Measurements from ENCODE around the gene CYTH2.

The CYTH2 gene

GRCh38 chr19:48469289-48469881 lies at the start of gene CYTH2:
Gene CYTH2 (plus strand): TSS chr19:48469369. CDS start chr19:48469508, 139 bp downstream.
- peak; percentile 84 for DNase-seq

DNA sequence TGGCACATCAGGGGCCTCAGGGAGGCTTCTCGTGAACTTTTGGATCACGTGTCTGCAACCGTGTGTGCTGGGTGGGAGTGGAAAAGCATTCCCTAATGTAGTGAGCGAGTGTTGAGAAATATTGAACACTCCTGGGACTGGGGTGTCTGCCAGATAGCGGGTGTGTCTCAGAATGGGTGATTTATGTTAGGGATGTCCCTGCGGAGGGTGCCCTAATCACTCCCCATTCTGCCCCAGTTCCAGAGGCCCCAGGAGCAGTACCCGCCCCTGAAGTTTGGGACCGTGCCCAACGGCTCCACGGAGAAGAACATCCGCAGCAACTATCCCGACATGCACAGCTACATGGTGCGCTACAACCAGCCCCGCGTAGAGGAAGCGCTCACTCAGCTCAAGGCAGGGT lies 47.6 kb upstream of the CYTH2 start:
- DNase-seq, result no peak

GRCh38 chr19:48424694-48425219 lies 44.4 kb upstream of the CYTH2 start:
- peak; percentile 80 for DNase-seq

DNA sequence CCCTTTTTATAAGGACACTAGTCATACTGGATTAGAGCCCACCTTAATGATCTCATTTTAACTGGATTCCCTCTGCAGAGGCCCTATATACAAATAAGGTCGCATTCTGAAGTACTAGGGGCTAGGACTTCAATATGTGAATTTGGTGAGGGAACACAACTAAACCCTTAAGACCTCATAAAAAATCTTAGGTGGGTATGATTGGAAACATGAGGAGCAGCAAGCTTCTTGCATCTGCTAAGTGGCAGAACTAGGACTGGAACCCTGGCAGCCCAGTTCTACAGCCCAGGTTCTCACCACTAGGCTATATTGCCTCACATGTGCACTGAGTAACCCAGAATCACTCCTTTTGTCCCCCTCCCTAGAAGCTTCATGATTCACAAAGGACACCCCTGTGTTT lies 40.5 kb upstream of the CYTH2 start:
- DNase-seq, result no peak

DNA sequence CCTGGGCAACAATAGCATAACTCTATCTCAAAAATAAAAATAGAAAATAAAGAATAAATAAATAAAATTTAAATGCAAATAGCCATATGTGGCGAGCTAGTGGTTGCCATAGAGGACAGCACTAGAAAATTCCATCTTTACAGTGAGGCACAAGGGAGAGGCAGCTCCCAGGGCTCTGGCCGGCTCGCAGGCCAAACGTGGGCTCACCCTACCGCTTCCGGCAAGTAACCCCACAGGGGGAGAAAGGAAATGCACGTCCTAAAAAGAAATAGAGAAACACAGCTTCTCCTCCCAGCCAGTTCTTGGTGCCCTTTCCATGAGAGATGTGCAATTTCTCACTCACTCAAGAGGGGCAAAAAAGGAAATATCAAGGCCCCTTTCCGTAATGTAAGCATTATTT lies 35.8 kb upstream of the CYTH2 start:
- DNase-seq, result no peak

DNA sequence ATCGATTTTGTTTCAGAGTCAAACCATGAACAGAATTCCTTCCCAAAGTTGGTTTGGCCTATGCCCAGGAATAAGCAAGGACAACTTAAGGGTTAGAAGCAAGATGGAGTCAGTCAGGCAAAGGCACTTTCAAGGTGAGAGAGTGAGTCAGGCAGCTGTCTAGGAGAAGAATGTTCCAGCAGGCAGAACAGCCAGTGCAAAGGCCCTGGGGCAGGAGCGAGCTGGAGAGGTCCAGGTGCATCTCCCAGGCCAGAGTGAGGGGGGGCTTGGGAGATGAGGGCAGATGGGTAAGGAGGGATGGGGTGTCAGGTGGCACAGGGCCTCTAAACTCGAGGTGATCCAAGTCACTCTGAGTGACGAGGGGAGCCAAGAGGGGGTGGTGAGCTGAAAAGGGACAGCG lies 32.6 kb upstream of the CYTH2 start:
- no peak for DNase-seq

DNA sequence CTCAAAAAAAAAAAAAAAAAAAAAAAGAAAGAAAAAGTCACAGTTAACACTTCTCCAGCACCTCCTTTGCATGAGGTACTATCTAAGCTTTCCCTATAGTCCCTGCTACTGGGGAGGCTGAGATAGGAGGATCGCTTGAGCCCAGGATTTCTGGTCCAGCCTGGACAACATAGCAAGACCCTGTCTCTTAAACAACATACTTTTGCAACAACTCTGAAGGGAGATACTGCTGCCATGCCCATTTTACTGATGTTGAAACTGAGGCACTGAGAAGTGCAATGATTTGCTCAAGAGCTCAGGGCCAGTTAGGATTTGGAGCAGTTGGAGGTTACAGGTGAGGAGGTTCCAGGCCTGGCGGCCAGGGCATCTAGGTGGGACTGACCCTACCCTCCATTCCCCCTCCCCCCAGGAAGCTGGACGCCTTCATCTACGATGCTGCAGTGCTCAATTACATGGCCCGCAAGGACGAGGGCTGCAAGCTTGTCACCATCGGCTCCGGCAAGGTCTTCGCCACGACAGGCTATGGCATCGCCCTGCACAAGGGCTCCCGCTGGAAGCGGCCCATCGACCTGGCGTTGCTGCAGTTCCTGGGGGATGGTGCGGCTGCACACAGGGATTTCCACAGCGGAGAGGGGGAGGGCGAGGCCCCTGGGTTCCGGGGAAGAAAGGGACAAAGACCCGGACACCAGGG lies 27.7 kb upstream of the CYTH2 start:
- DNase-seq, result no peak

- no peak for DNase-seq
Measured at GRCh38 chr19:48442116-48443035, 26.8 kb upstream of the CYTH2 start.

GRCh38 chr19:48443256-48443655 lies 25.9 kb upstream of the CYTH2 start:
- no peak for DNase-seq

- DNase-seq, result no peak
Measured at GRCh38 chr19:48443731-48444128, 25.4 kb upstream of the CYTH2 start.

DNA sequence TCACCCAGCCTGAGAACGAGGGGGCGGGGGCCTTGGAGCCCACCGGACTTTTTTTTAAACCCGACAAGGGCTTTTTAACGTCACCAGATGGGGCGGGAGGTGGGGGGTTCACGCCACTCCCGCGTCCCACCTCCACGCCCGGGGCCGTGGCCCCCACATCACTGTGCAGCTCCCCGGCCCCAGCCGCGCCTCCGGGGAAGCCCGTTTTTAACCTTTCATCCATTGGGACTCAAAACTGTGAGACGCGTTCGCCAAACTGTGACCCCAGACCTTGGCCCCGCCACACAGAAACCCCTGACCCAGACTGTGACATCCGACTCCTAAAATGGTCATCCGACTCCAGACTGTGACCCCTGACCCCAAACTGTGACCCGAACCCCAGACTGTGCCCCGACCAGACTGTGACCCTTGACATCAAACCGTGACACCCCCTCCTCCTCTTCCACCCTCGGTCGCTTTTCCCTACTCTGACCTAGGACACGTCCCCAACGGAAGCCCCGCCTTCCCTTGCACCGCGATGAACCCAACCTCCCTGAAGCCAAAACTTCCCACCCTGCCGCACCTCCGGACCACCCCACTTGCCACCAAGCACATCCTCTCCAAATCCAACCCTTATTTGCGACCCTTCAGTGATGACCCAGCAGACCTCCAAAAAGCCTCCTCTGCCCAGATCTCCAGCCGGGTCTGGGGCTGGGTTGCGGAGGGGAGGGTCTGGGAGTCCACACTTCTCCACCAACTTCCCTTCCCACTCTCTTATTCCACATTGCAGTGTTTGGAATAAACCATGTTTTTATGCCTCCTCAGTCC lies 24.8 kb upstream of the CYTH2 start:
- no peak for DNase-seq

- no peak for DNase-seq
Measured at GRCh38 chr19:48444936-48445200, 24.3 kb upstream of the CYTH2 start.

DNA sequence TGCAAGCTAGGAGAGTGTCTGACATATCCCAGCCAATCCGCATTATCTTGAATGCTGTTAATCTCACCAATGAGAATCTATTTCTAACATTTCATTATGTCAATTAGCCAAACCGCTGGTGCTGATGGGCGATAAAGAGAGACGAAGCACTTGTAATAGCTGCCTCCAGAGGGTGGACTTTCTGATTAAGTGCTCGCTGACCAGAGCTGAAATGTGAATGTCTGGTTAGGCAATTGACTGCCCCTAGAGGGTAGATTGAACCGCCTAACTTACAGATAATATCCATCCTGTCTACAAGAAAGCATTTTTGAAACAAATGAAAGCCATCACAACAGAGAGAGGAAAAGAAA lies 23.9 kb upstream of the CYTH2 start:
- DNase-seq, result peak; percentile 94

DNA sequence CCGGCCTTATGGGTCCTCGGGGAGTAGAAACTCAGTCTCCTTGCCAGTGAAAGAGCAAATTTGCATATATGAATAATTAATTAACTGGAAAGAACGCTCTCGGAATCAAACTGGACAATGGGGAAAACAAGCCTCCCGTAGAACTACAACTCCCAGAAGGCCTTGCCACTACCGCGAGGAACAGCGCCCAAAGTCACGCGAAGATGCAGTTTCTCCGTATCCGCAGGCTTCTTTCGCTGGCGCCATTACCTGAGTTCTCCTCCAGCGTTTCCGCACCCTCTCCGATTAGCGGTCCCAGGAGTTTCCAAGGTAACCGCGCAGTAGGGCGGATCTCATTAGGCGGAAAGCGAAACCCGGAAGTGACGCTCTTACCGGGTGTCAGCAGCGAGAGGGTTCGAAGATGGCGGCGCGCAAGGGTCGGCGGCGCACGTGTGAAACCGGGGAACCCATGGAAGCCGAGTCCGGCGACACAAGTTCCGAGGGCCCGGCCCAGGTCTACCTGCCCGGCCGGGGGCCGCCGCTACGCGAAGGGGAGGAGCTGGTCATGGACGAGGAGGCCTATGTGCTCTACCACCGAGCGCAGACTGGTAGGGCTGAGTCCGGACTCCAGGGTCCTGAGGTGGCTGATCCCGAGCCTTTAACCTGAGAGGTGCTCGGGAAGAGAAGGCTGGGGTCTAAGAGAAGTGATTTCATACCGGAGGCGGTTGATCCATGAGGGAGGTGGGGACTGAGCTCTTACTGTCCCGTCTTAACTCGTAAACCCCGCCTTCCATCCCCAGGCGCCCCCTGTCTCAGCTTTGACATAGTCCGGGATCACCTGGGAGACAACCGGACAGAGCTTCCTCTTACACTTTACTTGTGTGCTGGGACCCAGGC lies 23.3 kb upstream of the CYTH2 start, which contains the start of gene GRWD1:
Gene GRWD1, plus strand, starts transcription at position 378 of the 876 bp plus-strand sequence. Its CDS starts 23 bp downstream, at position 401.
- DNase-seq, result peak; percentile 96

- no peak for DNase-seq
Measured at GRCh38 chr19:48446579-48446978, 22.6 kb upstream of the CYTH2 start.

DNA sequence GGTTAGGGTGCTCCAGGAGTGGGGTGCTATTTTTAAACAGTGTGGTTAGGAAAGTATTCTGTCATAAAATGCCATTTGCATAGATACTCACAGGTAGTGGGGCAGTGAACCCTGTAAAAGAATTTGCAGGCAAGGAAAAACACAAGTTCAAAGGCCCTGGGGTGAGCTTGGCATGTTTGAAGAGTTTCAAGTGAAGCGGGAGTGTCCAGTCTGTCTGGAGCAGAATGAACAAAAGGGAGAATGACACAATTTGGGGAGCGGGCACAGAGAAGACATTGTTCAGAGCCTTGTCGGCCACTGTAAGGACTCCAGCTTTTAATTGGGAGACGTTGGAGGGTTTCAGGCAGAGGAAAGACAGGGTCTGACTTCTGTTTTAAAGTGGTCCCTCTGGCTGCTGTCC lies 20.6 kb upstream of the CYTH2 start:
- DNase-seq, result no peak

DNA sequence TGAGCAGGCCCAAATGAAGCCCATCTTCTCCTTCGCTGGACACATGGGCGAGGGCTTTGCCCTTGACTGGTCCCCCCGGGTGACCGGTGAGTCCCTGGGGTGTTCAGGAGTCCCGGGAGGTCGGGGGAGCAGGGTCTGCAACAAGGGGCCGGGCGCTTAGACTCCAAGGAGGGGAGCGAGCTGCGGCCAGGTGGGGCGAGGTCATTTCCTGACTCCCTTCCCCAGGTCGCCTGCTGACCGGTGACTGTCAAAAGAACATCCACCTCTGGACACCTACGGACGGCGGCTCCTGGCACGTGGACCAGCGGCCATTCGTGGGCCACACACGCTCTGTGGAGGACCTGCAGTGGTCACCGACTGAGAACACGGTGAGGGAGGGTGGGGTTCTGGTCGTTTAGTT lies 18.7 kb upstream of the CYTH2 start:
- no peak for DNase-seq

DNA sequence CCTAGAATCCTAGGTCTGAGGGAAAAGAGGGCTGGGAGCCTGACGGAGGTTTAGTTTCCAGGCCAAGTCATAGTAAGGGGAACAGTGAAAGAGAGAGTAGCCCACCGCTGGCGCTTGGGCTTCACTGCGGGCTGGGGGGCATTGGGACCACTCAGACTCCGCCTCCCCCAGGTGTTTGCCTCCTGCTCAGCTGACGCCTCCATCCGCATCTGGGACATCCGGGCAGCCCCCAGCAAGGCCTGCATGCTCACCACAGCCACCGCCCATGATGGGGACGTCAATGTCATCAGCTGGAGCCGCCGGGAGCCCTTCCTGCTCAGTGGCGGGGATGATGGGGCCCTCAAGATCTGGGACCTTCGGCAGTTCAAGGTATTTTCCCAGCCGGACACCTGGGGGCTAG lies 18.3 kb upstream of the CYTH2 start:
- DNase-seq, result no peak

- no peak for DNase-seq
Measured at GRCh38 chr19:48451624-48452023, 17.5 kb upstream of the CYTH2 start.

- DNase-seq, result no peak
Measured at GRCh38 chr19:48452289-48453190, 16.6 kb upstream of the CYTH2 start.

All from fibroblast of skin of right quadriceps (primary cell).